NCI-H510A treated with DMSO at 0.1 percent for 48 hours (cell line): ENCODE results near the gene ENPP3.

Experiments used
- DNase-seq: peaks from one replicate; lab custom pipeline; 2025; lab: John Stamatoyannopoulos, UW

The ENPP3 gene

GRCh38 chr6:131768964-131769363 is 131.9 kb downstream of the ENPP3 start:
- DNase-seq, result no peak

- DNase-seq, result no peak
Measured at GRCh38 chr6:131769385-131770141, 132.5 kb downstream of the ENPP3 start.

GRCh38 chr6:131770776-131771175 is 133.7 kb downstream of the ENPP3 start:
- no peak for DNase-seq

DNA sequence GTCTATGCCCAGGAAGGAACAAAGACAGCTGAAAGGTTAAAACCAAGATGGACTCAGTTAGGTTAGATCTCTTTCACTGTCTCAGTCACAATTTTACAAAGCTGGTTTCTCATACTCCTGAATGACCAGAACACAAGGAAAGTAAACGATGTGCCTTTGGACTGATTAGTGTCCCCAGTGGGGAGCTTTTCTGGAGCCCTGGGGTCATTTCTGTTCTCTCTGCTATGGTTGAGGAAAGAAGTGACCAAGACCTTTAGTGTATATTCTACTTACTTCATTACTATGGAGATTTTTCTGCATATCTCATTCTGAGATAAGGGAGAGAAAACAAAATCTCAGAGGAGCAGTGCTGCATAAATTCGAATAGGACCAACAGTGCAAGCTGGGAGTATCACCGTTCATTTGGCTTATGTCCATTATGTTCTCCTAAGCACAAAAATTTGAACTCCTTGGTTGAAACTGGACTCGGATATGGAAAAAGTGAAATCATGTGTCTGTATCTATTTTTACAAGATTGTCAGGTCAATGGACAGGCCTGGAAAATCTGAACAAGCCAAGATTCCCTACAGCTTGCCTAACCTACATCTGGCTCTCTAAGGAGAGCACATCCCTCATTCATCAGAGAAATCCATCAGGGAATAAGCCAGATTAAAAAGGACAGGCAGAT is 136.3 kb downstream of the ENPP3 start:
- DNase-seq, result no peak

GRCh38 chr6:131775886-131776285 is 138.8 kb downstream of the ENPP3 start:
- no peak for DNase-seq

GRCh38 chr6:131776985-131777384 is 139.9 kb downstream of the ENPP3 start:
- DNase-seq, result no peak

GRCh38 chr6:131778169-131778568 is 141.1 kb downstream of the ENPP3 start:
- DNase-seq, result no peak

DNA sequence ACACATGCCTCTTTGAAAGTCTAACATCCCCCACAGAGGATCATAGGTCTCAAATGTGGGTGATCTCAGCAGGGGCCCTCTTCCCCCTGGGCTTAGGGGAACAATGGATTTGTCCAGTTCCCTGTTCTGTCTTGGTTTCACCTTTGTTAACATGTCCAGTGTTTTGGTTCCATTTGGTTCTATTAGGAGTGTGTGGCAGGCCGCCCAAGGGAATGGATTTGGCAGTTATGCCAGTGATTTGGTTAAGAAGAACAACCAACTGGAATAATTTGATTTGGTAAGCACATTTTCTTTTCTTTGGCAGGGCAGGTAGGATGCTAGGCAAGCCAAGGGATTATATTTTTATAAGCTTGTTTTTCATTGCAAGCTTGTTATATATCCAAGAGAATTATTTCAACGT is 142.2 kb downstream of the ENPP3 start:
- DNase-seq, result no peak

GRCh38 chr6:131780600-131780999 is 143.5 kb downstream of the ENPP3 start:
- DNase-seq, result no peak

GRCh38 chr6:131781687-131782086 is 144.6 kb downstream of the ENPP3 start:
- DNase-seq, result no peak

- no peak for DNase-seq
Measured at GRCh38 chr6:131782764-131783163, 145.7 kb downstream of the ENPP3 start.

DNA sequence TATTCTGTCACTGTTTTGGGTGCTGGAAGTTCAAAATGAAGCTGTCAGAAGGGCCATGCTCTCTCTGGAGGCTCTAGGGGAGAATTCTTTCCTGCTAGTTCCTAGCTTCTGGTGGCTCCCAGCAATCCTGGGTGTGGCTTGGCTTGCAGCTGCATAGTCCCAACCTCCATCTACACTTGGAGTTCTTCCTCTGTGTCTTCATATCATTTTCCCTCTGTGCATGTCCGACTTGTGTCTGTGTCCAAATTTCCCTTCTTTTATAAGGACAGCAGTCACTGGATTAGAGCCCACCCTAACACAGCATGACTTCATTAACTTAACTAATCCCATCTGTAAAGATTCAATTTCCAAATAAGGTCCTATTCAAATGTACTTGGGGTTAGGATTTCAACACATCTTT is 147.5 kb downstream of the ENPP3 start:
- DNase-seq, result no peak

DNA sequence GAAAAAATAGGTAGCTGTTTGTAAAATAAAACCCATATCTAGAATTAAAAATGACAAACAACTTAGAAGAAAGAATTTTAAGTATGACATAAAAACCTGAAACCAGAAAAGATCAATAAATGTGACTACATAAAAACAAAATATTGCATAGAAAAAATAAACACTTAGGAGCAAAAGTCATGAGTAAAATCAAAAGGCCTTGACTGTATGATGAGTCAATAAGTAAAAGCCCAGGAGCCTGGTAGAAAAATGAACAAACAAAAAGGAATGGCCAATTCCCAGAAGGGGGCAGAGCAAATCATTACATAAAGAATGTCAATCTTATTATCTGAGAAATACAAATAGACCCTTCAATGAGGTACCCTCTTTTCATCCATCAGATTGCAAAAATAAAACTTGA is 150.0 kb downstream of the ENPP3 start:
- DNase-seq, result no peak

GRCh38 chr6:131787766-131788712 is 150.9 kb downstream of the ENPP3 start:
- DNase-seq, result no peak

DNA sequence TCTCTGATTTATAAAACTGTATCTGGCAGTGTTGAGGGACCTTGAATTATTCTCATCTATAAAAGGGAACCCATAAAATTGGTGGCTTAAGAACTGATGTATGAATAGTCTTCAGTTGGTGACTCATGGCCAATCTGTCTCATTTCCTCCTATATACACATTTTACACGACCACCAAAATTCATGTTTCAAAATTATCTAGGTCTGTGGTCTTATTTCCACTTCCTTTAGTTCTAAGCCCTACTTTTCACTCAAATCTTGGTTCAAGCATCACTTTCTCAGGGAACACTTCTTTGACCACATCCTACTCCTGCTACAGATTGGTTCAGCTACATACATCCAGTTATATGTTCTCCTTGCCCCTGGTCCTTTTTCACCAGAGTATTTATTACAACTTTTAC is 152.1 kb downstream of the ENPP3 start:
- no peak for DNase-seq

DNA sequence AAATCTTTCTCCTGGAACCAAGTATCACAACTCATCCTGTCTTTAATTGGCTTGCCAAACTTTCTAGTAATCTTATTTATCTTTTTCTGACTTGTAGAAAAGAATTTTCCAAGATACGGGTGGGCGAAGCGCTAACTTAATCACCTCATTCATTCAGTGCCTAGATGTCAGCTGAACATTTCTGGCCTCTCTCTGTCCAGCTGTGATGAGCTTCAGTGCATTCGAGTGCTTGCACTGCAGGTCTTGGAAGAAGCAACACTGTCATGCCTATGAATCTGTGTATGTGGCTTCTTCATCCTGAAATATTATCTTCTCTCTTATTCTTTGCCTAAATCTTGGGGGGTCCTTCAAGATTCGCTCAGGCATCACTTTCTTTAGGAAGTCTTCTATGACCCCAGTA is 154.4 kb downstream of the ENPP3 start:
- no peak for DNase-seq

GRCh38 chr6:131792091-131792496 is 155.0 kb downstream of the ENPP3 start:
- DNase-seq, result no peak

DNA sequence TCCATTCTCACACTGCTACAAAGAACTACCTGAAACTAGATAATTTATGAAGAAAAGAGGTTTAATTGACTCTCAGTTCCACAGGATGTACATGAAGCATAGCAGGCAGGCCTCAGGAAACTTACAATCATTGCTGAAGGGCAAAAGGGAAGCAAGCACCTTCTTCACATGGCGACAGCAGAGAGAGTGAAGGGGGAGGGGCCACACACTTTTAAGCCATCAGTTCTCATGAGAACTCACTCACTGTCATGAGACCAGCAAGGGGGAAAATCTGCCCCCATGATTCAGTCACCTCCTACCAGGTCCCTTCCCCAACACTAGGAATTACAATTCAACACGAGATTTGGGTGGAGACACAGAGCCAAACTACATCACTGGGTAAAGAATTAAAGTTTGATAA is 158.3 kb downstream of the ENPP3 start:
- DNase-seq, result no peak
